GM12892 (cell line): Measurements from ENCODE around the gene BECN2.

Experiments
- POLR2A ChIP-seq: IDR thresholded peaks from 2 replicates; pipeline ENCODE4 v1.6.1; 2011; ENCODE audit warnings: low read depth, low read length, control low read depth
- POLR2AphosphoS5 ChIP-seq: IDR thresholded peaks from 2 replicates; pipeline ENCODE4 v1.6.1; 2011; ENCODE audit warnings: low read depth, low read length, control low read depth
- TAF1 ChIP-seq: IDR thresholded peaks from 2 replicates; pipeline ENCODE4 v1.6.1; 2011; ENCODE audit warnings: low read depth, mild to moderate bottlenecking, control low read depth, low read length, borderline replicate concordance

- no peak for TF ChIP-seq TAF1
- TF ChIP-seq POLR2AphosphoS5 = no peak
- no peak for TF ChIP-seq POLR2A
These were observed 38.7 kb upstream of the BECN2 start for GRCh38 chr1:241918879-241919278.
